ENCODE measurements around the gene TENT4A. TPM values are rescaled to one million over a fixed set of nuclear protein-coding genes. Genes with fewer than 3 reads are reported as not detected.

The TENT4A gene
- total and polyA plus RNA-seq, 2 of the 4 experiments (the other 2 are of a cell fraction) = 5.9 to 17.2 TPM

- POLR2A ChIA-PET (ENCODE audit: unreplicated experiment) = no interaction called here
- Histone ChIP-seq H3K14ac (replicated peaks; ENCODE audit: low read depth, low read length) (peak overlapping the region; percentile 95), H3K4me2 (ENCODE audit: low read depth, low read length) (peak overlapping the region; percentile 96), H4K91ac (ENCODE audit: insufficient read depth, low read depth, low read length) (peak overlapping the region; percentile 78), H3K9me3 (ENCODE audit: control insufficient read depth, insufficient read depth, low read length) (no peaks in the 10 kb centered on the region), H3K79me1 (ENCODE audit: low read depth in 1 of 2, low read length in 2 of 2) (peaks cover 4 to 34% of the 10 kb centered on the region in 2 experiments; a peak in 3 of 4 replicates), H4K20me1 (ENCODE audit: insufficient read depth, low read length) (peaks cover 30% of the 10 kb centered on the region), H3K56ac (ENCODE audit: extremely low read depth, insufficient read depth, low read length) (peak overlapping the region; percentile 66; the same call in 1 of the 2 replicates), H3K27me3 (ENCODE audit: control insufficient read depth, insufficient read depth, low read length) (no peaks in the 10 kb centered on the region), H3K9ac (ENCODE audit: low read depth, low read length) (peak overlapping the region; percentile 60), H2AFZ (replicated peaks; ENCODE audit: low read length, poor library complexity) (peak overlapping the region; percentile 96), H3K4me1 (ENCODE audit: control insufficient read depth, insufficient read depth, low read length) (peaks cover 17% of the 10 kb centered on the region), H2AK5ac (ENCODE audit: low read depth, low read length) (peak overlapping the region; percentile 87), H2BK5ac (ENCODE audit: low read depth, low read length, poor library complexity, severe bottlenecking) (peak overlapping the region; percentile 93), H2BK15ac (ENCODE audit: low read depth, low read length) (peak overlapping the region; percentile 23; the same call in 2 of the 3 replicates), H3K9me1 (ENCODE audit: insufficient read depth, low read length) (peaks cover 26% of the 10 kb centered on the region), H4K5ac (ENCODE audit: low read depth, low read length) (peak overlapping the region; percentile 65; the same call in 1 of the 2 replicates), H3K23ac (ENCODE audit: low read depth, low read length) (peak overlapping the region; percentile 99), H2BK20ac (ENCODE audit: low read depth, low read length) (peak overlapping the region; percentile 82; the same call in 1 of the 2 replicates), H4K8ac (ENCODE audit: low read depth in 2 of 2, low read length in 2 of 2) (peak overlapping the region; percentile 44 to 45), H3K36me3 (ENCODE audit: control insufficient read depth, insufficient read depth, low read length) (no peaks in the 10 kb centered on the region), H2BK120ac (ENCODE audit: low read depth, low read length) (peak overlapping the region; percentile 74), H3K4me3 (ENCODE audit: insufficient read depth, low read depth, low read length) (peak overlapping the region; percentile 78), H3K18ac (ENCODE audit: low read depth, low read length) (peak overlapping the region; percentile 58; the same call in 1 of the 2 replicates), H2AK9ac (replicated peaks; ENCODE audit: low read depth, low read length, poor library complexity) (peak overlapping the region; percentile 97), H3K27ac (ENCODE audit: insufficient read depth, low read length) (peak overlapping the region; percentile 88), H3K4ac (ENCODE audit: low read depth, low read length) (peak overlapping the region; percentile 93)
- ATAC-seq (ENCODE audit: low read depth) (peak; percentile 4), DNase-seq (no peak)
- BruUV-seq (replicated peaks) = no TSS peak
- dilution Hi-C loops (cut with HindIII; ENCODE audit: low sequenced_read_pairs, unreplicated experiment) (no loop called here), in situ Hi-C loops (cut with MboI; ENCODE audit: low sequenced_read_pairs) (no loop called here), intact Hi-C loops (cut with micrococcal nuclease) (loop anchor here (2.0 to 5.0 kb wide), 3 partner anchors 21 to 79 kb away; partner anchors contain the start of genes NSUN2 and SRD5A1)
- CTCF ChIA-PET = interaction anchor here (1.0 kb wide), 1 partner anchor 13 kb away, joined by 3 read pairs; no protein-coding TSS in a partner anchor
- TF ChIP-seq BHLHE40 (IDR thresholded peaks at IDR 0.05; ENCODE audit: low read depth, low read length) (no peak), CHD1 (IDR thresholded peaks at IDR 0.05; ENCODE audit: low read depth, low read length) (0 out of 2 replicates have a peak, but pooled peaks have one; percentile 61)
- whole genome bisulfite sequencing, 2 experiments (ENCODE audit: extremely low coverage in 2 of 2, insufficient read length in 1 of 2) = 1% methylated on average over 24 of the region's 36 CpGs; no CpG with 5 or more reads in 1 of the 2 experiments
Measured at GRCh38 chr5:6712142-6712576, 1.1 kb upstream of the TENT4A start.
